ENCODE measurements around the gene POLL. TPM values are rescaled to one million over a fixed set of nuclear protein-coding genes. Genes with fewer than 3 reads are reported as not detected.

POLL gene
- 1.5 and 3.3 TPM in 2 replicates for polyA plus RNA-seq

DNA sequence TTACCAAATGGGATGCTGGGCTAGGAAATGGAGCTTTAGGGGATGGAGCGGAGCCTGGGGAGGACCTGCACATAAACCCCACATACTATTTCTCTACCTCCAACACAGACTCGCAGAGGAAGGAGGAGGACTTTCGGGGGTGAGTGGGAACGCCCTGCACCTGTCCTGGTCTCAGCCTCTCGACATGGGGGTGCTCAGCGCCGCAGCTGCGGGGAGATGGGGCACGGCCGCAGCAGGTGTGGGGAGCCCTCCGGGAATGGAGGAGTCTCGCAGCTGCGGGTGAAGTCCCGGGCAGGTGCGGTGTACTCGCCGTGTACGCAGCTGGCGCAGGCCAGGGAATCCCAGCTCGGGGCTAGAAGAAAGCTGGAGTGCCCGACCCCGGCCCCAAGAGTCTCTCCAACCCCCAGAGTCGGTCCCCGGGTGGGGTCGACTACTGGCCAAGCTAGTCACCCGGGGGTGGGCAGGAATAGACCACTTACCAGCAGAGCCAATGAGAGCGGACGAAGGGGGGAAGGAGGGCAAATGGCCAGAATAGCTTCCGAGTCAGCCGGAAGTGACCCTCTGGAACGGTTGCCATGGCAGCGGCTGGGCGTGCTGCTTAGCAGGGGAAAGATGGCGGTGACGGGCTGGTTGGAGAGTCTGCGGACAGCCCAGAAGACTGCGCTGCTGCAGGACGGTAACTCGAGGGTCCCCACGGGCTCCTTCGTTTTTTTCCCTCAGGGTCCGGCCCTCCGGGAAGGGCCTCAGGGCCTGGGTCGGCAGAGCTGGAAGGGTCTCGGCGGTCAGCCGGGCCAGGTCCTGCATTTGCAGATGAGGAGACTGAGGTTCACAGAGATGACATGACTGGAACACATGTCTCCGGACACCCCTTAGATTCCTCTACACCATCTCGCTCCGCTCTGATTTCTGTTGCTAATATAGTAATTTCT lies at the start of gene POLL, which contains the start of gene DPCD:
Gene POLL (minus strand): TSS at position 533 of the 929 bp plus-strand sequence. CDS start 897 bp downstream, outside the sequence.
Gene DPCD (plus strand): TSS at position 597 of the 929 bp plus-strand sequence. CDS start 16 bp downstream, at position 613.

Other genes starting within 250 kb of the POLL start
- 15.9 and 26.8 TPM in 2 replicates for gene BTRC, start 234.1 kb downstream of the POLL start, polyA plus RNA-seq
- 89.0 and 111 TPM in 2 replicates for gene DPCD, start 64 bp upstream of the POLL start, polyA plus RNA-seq
- 8.4 and 13.8 TPM in 2 replicates for gene FBXW4, start 106.9 kb upstream of the POLL start, polyA plus RNA-seq
- not detected in 2 replicates for gene FGF8, start 187.9 kb upstream of the POLL start, polyA plus RNA-seq
- gene NPM3, start 195.2 kb upstream of the POLL start, polyA plus RNA-seq, result 1.1 TPM in 1 of 2 replicates, not detected in the other
- 55.3 and 66.6 TPM in 2 replicates for gene OGA, start 230.2 kb upstream of the POLL start, polyA plus RNA-seq